GM18526 (cell line): ENCODE measurements around the gene ULK1.

Experiments
- POLR2A ChIP-seq: IDR thresholded peaks from 3 replicates; pipeline ENCODE4 v1.6.1; 2011; ENCODE audit not compliant: insufficient read length; ENCODE audit errors: extremely low read depth

Gene ULK1

DNA sequence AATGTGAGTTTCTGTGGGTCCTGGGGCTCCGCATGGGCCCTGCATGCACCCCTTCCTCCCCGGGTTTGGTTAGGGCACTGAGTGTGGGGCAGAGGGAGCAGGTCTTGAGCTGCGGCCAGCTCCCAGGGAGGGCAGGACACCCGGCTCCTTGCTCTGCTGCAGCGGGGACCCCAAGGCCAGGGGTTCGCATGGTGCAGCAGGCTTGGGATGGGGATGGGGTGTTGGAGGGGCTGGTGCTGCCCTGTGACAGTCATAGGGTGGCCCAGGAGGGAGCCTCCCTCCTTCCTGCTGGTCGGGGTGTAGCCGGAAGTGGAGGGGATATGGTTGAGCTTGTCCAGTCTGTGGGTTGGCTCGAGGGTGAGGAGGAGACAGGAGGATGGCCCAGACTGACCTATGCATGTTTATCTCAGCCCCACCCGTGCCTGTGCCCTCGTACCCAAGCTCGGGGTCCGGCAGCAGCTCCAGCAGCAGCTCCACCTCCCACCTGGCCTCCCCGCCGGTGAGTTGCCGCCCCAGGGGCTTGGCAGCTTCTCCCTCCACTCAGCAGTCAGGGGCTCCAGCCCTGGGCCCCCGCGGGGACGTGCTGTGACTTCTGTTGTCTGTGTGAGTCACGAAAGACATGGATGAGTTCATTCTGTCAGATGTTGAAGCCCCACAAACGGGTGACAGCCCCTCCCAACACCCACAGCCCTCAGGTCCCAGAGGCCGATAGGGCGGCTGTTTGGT lies 16.0 kb downstream of the ULK1 start:
- no peak for TF ChIP-seq POLR2A

DNA sequence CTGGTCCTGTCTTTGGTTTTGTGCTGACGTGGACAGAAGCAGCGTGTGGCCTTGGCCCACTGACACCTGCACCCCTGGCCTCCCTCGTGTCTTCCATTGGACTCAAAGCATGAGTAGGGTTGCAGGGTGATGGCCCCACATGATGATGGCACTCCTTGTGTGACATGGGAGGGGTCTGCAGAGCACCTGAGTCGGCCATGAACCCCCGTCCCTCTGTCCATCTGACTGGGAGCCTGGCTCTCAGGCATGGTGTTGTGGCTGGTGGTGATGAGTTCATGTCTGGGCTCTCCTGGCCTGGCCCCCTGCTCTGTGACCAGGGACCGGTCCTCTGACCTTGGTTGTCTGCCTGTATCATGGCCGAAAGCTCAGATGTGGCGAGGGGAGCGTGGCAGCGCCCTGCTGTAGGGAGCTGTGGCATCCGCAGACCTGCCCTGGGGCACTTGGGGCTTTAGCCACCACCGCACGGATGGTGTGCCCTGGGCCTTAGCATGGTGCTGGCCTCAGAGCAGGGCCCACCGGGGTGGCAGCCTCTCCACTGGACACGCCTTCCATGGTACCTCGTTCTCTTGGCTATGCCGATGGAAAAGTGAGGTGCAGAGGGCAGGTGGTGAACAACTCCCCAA lies 16.7 kb downstream of the ULK1 start:
- TF ChIP-seq POLR2A: no peak

DNA sequence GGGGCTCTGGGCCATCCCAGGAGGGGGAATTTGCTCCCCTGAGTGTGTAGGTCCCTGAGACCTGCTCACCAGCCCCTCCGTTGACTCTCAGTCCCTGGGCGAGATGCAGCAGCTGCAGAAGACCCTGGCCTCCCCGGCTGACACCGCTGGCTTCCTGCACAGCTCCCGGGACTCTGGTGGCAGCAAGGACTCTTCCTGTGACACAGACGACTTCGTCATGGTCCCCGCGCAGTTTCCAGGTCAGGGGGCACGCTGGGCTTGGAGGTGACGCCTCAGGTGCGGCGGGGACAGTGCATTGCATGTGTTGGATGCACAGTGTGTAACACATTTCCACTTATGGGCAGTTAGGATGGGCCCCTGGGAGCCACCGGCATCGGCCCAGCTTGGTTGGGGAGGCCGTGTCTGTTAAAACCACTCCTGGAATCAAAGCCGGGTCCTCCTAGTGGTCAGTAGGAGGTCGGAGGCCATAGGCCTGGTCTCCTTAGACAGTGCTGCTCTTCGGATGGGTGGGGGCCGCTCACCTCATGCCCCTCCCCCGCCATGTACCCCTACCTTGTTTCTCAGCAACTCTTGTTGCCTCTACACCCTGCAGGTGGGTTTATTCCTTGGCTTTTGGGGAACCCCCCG lies 17.5 kb downstream of the ULK1 start:
- no peak for TF ChIP-seq POLR2A

DNA sequence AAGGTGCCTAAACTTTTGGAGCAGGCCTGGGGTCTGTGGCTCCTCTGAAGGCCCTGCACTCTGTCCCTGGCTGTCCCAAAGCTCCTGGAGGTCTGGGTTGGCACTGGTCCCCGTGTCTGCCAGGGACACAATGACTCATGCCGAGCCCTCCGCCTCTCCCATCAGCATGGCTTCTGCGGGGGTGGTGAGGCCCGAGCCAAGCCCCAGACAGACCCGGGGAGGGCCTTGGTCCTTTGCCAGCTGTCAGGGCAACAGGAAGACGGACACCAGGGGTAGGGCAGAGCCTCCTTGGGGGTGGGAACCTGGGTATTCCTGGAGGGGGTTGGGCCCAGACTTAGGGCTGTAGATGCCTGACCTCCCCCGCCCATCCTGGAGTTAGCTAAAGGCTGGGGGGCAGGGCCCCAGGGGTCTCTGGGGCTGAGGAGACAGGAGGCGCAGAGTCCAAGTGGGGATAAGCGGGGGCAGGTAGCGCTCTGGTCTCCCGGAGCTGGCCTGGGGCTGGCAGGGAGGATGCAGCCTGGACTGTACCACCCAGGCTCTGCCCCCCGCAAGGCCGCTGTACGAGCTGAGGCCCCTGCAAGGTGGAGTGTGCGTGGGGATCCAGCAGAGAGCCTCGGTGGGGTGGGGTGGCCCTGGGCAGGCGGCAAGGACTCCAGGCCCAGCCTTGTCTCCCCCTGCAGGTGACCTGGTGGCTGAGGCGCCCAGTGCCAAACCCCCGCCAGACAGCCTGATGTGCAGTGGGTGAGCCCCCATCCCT lies 18.3 kb downstream of the ULK1 start:
- TF ChIP-seq POLR2A: no peak

DNA sequence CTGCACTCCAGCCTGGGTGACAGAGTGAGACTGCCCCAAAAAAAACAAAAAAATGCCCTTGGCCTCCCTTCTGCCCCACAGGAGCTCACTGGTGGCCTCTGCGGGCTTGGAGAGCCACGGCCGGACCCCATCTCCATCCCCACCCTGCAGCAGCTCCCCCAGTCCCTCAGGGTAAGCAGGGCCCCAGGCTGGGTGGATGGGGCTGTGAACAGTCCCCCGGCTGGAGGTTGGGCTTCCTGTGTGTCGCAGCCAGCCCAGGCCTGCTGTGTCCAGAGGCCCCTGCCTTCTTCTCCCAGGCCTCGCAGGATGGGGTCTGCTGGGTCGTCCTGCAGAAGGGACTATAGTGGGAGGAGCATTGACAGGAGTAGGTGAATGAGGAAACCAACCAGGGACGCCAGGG lies 19.2 kb downstream of the ULK1 start:
- TF ChIP-seq POLR2A: no peak

DNA sequence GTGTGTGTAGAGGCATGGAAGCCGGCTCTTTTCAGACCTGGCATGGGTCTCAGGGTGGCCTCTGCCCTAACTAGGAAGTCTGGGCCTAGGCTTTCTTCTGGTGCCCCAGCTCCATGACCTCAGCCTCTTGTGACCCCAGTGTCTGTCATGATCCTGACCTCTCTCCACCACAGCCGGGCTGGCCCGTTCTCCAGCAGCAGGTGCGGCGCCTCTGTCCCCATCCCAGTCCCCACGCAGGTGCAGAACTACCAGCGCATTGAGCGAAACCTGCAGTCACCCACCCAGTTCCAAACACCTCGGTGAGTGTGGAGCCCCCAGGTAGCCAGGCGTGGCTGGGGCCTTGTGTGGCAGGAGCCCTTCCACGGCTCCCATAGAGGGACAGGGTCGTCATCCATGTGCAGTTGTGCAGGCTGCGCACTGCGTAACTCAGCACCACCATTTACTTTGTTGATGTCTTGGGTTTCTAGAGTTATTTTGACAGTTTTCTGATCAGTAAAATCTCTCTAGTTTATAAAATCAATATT lies 19.8 kb downstream of the ULK1 start:
- TF ChIP-seq POLR2A: no peak

GRCh38 chr12:131915000-131915689 lies 20.7 kb downstream of the ULK1 start:
- no peak for TF ChIP-seq POLR2A

DNA sequence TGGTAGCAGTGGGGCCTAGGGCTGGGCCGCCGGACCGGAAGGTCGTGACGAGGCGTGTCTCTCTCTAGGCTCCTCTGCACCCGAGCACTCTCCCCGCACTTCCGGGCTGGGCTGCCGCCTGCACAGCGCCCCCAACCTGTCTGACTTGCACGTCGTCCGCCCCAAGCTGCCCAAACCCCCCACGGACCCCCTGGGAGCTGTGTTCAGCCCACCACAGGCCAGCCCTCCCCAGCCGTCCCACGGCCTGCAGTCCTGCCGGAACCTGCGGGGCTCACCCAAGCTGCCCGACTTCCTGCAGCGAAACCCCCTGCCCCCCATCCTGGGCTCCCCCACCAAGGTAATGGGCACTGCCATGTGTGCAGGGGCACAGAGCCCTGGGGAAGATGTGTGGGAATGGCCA lies 21.4 kb downstream of the ULK1 start:
- TF ChIP-seq POLR2A: no peak

- TF ChIP-seq POLR2A: no peak
Observed at GRCh38 chr12:131916306-131917138, 22.1 kb downstream of the ULK1 start.

DNA sequence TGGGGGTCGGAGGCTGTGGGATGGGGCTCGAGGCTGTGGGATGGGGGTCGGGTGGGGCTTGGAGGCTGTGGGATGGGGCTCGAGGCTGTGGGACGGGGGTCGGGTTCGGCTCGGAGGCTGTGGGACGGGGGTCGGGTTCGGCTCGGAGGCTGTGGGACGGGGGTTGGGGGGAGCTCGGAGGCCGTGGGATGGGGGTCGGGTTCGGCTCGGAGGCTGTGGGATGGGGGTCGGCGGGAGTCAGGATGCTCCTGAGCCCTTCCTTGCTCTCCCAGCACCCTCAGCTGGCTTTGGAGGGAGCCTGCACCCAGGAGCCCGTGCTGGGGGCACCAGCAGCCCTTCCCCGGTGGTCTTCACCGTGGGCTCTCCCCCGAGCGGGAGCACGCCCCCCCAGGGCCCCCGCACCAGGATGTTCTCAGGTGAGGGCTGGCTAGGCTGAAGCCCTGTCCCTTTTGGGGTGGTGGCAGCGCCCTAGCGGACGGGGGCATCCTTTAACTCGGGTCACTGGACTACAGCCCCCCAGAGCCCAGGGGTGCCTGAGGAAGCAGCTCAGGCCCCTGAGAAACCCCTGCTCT lies 22.8 kb downstream of the ULK1 start:
- no peak for TF ChIP-seq POLR2A

DNA sequence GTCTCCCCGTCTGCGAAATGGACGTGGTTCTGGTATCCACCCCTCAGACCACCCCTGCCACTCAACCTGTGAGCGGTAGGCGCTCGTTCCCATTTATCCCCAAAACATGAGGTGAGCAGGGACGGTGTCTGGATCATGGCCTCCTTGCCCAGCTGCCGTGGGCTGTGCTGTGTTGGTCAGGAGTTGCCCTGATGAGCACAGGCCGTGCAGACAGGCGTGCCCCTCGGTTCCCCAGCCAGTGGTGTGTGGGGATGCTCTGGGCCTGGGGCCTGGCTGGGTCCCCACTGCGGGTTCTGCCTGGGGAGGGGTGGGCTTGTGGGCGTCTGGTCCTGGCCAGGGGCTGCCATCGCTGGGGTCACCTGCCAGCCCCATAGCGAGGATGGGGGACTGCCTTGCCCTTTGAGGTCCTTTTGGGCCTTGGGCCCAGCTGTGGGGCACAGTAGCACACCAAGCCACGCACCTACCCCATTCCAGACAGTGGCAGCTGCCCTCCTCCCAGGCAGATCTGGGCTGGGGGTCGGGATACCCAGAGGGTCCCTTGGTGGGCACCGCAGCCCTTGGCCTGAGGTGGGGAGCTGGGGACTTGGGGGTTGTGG lies 23.4 kb downstream of the ULK1 start:
- TF ChIP-seq POLR2A: no peak

DNA sequence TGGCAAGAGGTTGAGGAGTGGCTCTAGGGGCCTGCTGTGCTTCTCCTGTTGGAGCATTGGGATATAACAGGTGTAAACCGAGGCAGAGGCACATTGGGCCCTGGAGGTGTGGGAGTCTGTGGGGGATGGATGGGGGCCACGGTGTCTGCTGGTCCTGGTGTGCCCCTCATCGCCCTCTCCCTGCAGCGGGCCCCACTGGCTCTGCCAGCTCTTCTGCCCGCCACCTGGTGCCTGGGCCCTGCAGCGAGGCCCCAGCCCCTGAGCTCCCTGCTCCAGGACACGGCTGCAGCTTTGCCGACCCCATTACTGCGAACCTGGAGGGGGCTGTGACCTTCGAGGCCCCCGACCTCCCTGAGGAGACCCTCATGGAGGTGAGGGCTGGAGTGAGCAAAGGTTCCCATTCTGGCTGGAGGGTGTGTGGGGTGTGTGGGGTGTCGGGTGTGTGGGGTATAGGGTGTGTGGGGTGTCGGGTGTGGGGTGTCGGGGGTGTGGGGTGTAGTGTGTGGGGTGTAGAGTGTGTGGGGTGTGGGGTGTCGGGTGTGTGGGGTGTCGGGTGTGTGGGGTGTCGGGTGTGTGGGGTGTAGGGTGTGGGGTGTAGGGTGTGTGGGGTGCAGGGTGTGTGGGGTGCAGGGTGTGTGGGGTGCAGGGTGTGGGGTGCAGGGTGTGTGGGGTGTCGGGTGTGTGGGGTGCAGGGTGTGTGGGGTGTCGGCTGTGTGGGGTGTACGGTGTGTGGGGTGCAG lies 24.1 kb downstream of the ULK1 start:
- TF ChIP-seq POLR2A: no peak

GRCh38 chr12:131919051-131919347 lies 24.6 kb downstream of the ULK1 start:
- no peak for TF ChIP-seq POLR2A
